Measurements from ENCODE around the gene BCR. TPM values are rescaled to one million over a fixed set of nuclear protein-coding genes. Genes with fewer than 3 reads are reported as not detected.

BCR gene
- total and polyA plus RNA-seq, 2 donors (not counting 1 experiment from before 2014, with no cell fraction given): 15.7 to 66.6 TPM

DNA sequence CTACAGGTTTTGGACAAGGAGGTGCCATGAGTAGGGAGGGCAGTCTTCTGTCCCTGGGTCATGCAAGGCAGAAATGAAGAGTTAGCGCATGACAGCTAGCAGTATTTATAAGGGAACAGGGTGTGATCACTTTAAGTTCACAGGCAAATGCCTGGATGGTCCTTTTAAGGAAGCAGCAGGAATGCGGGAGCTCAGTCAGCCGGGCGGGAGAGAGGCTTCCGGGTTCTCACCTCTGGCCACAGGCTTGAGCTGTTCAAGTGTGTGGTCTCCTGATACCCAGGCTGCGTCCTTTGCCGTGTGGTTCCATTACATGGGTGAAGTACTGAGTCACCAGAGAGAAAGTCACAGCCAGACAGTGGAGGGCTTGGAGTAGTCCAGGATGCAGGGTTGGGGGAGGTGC lies 105.4 kb downstream of the BCR start:
- H3K27ac ChIP-seq (ENCODE audit: insufficient read depth, low read length): no peak overlapping the region
- H3K4me2 ChIP-seq (ENCODE audit: extremely low read depth, insufficient read depth, low read length): no peak overlapping the region
- no peak overlapping the region for H3K9ac ChIP-seq (ENCODE audit: insufficient read depth, low read length)
- H3K4me1 ChIP-seq (ENCODE audit: control insufficient read depth, extremely low read depth, insufficient read depth, low read length): peaks cover 5% of the 10 kb centered on the region
- peaks cover 7% of the 10 kb centered on the region for H3K36me3 ChIP-seq (ENCODE audit: control insufficient read depth, insufficient read depth, low read length)
- DNase-seq (ENCODE audit: low read depth in 2 of 2): peak; percentile 12 to 77
- no peaks in the 10 kb centered on the region for H4K20me1 ChIP-seq (ENCODE audit: control insufficient read depth, extremely low read depth, insufficient read depth, low read length)
- H3K27me3 ChIP-seq (ENCODE audit: control insufficient read depth, insufficient read depth, low read length): no peaks in the 10 kb centered on the region
- no peaks in the 10 kb centered on the region for H3K9me3 ChIP-seq (ENCODE audit: control insufficient read depth, insufficient read depth, low read depth, low read length)
- no peak for TF ChIP-seq EZH2 (IDR thresholded peaks at IDR 0.05; ENCODE audit: low read length, missing control alignments)
- TF ChIP-seq, protein P1, sequence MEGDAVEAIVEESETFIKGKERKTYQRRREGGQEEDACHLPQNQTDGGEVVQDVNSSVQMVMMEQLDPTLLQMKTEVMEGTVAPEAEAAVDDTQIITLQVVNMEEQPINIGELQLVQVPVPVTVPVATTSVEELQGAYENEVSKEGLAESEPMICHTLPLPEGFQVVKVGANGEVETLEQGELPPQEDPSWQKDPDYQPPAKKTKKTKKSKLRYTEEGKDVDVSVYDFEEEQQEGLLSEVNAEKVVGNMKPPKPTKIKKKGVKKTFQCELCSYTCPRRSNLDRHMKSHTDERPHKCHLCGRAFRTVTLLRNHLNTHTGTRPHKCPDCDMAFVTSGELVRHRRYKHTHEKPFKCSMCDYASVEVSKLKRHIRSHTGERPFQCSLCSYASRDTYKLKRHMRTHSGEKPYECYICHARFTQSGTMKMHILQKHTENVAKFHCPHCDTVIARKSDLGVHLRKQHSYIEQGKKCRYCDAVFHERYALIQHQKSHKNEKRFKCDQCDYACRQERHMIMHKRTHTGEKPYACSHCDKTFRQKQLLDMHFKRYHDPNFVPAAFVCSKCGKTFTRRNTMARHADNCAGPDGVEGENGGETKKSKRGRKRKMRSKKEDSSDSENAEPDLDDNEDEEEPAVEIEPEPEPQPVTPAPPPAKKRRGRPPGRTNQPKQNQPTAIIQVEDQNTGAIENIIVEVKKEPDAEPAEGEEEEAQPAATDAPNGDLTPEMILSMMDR (conservative IDR thresholded peaks at IDR 0.05 in 1 of 2, IDR thresholded peaks at IDR 0.05 in 1 of 2; ENCODE audit: low read depth in 1 of 2, low read length in 2 of 2): no peak
- H3K4me3 ChIP-seq (replicated peaks in 1 of 4; ENCODE audit: control extremely low read depth in 1 of 4, insufficient read depth in 1 of 4, low read depth in 3 of 4, low read length in 4 of 4): no peak overlapping the region
- H2AFZ ChIP-seq (ENCODE audit: low read length): no peak overlapping the region
- no peaks in the 10 kb centered on the region for H3K79me2 ChIP-seq (ENCODE audit: control insufficient read depth, insufficient read depth, low read length)

GRCh38 chr22:23286296-23286695 lies 106.0 kb downstream of the BCR start:
- Histone ChIP-seq H2AFZ (ENCODE audit: low read length) (no peak overlapping the region), H3K4me2 (ENCODE audit: extremely low read depth, insufficient read depth, low read length) (no peak overlapping the region), H3K79me2 (ENCODE audit: control insufficient read depth, insufficient read depth, low read length) (no peaks in the 10 kb centered on the region), H3K27ac (ENCODE audit: insufficient read depth, low read length) (no peak overlapping the region), H4K20me1 (ENCODE audit: control insufficient read depth, extremely low read depth, insufficient read depth, low read length) (no peaks in the 10 kb centered on the region), H3K4me1 (ENCODE audit: control insufficient read depth, extremely low read depth, insufficient read depth, low read length) (peaks cover 5% of the 10 kb centered on the region), H3K9me3 (ENCODE audit: control insufficient read depth, insufficient read depth, low read depth, low read length) (no peaks in the 10 kb centered on the region), H3K36me3 (ENCODE audit: control insufficient read depth, insufficient read depth, low read length) (peaks cover 7% of the 10 kb centered on the region), H3K9ac (ENCODE audit: insufficient read depth, low read length) (no peak overlapping the region), H3K4me3 (replicated peaks in 1 of 4; ENCODE audit: control extremely low read depth in 1 of 4, insufficient read depth in 1 of 4, low read depth in 3 of 4, low read length in 4 of 4) (no peak overlapping the region), H3K27me3 (ENCODE audit: control insufficient read depth, insufficient read depth, low read length) (no peaks in the 10 kb centered on the region)
- DNase-seq (ENCODE audit: low read depth in 2 of 2): no peak
- no peak for TF ChIP-seq EZH2 (IDR thresholded peaks at IDR 0.05; ENCODE audit: low read length, missing control alignments)
- TF ChIP-seq, protein P1 (conservative IDR thresholded peaks at IDR 0.05 in 1 of 2, IDR thresholded peaks at IDR 0.05 in 1 of 2; ENCODE audit: low read depth in 1 of 2, low read length in 2 of 2): no peak

DNA sequence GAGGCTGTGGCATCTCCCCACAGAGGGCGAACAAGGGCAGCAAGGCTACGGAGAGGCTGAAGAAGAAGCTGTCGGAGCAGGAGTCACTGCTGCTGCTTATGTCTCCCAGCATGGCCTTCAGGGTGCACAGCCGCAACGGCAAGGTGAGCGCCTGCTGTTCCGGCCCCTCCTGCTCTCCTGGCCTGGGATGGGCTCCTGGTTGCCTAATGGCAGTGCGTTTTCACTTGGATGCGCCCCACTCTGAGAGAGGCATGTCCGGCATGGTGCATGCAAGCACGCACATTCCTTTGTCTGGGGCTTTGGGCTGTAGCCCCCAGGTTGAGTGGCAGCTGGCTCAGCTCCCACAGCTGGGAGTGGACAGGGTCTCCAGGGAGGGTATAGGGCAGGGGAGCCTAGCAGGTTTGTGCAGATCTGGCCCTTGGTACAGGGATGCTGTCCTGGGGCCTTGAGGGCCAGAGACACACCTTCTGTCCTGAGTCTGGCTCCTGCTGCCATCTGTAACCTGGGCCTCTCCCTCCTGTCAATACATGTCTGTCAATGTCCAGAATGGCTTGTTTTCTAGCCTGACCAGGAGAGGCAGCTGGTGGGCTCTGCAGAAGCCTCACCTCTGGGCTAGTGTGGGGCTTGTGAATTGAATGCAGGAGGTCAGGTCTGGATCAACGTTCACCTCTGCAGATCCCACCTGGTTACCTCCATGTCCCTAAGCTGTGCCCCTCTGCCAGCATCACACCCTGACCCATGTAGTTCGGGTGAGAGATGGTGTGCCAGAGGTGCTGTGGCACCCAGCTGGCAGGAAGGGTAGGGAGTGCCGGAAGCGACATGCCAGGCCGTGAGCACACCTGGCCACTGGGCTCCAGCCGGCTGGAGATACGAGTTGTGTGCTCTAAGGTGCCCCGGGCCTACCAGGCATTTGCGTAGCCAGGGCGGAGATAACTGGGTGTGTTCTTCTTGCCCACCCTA lies 107.1 kb downstream of the BCR start:
- TF ChIP-seq, protein P1 (conservative IDR thresholded peaks at IDR 0.05 in 1 of 2, IDR thresholded peaks at IDR 0.05 in 1 of 2; ENCODE audit: low read depth in 1 of 2, low read length in 2 of 2): no peak
- TF ChIP-seq EZH2 (IDR thresholded peaks at IDR 0.05; ENCODE audit: low read length, missing control alignments): no peak
- Histone ChIP-seq H3K9me3 (ENCODE audit: control insufficient read depth, insufficient read depth, low read depth, low read length) (no peaks in the 10 kb centered on the region), H3K9ac (ENCODE audit: insufficient read depth, low read length) (no peak overlapping the region), H3K27ac (ENCODE audit: insufficient read depth, low read length) (no peak overlapping the region), H3K36me3 (ENCODE audit: control insufficient read depth, insufficient read depth, low read length) (peaks cover 7% of the 10 kb centered on the region), H3K4me1 (ENCODE audit: control insufficient read depth, extremely low read depth, insufficient read depth, low read length) (peaks cover 5% of the 10 kb centered on the region), H2AFZ (ENCODE audit: low read length) (no peak overlapping the region), H3K4me3 (replicated peaks in 1 of 4; ENCODE audit: control extremely low read depth in 1 of 4, insufficient read depth in 1 of 4, low read depth in 3 of 4, low read length in 4 of 4) (no peak overlapping the region), H3K79me2 (ENCODE audit: control insufficient read depth, insufficient read depth, low read length) (no peaks in the 10 kb centered on the region), H3K27me3 (ENCODE audit: control insufficient read depth, insufficient read depth, low read length) (no peaks in the 10 kb centered on the region), H3K4me2 (ENCODE audit: extremely low read depth, insufficient read depth, low read length) (no peak overlapping the region), H4K20me1 (ENCODE audit: control insufficient read depth, extremely low read depth, insufficient read depth, low read length) (no peaks in the 10 kb centered on the region)
- DNase-seq (ENCODE audit: low read depth in 2 of 2): no peak
